Mesenchymal stem cell (in vitro differentiated cells and primary cell): ENCODE measurements around the gene ZFP1.
A peak's percentile ranks its signal among the peaks of the same experiment; 100 is the strongest.
"Not testable (repeated sequence)": the region's sequence is repeated elsewhere in the genome, so short reads cannot be mapped to it uniquely, and the experiment has no call there.

Experiments
- DNase-seq: peaks from one replicate; pipeline ENCODE4 v3.0.0-alpha.2; 2013
- H2AFZ ChIP-seq: one replicate; pipeline ENCODE4 v1.6.1; 2013; ENCODE audit warnings: low read depth, mild to moderate bottlenecking, control low read depth, inconsistent platforms, low read length, moderate library complexity
- H2AK5ac ChIP-seq: 2 replicates; pipeline ENCODE4 v1.6.1; 2013; ENCODE audit warnings: low read length, moderate library complexity, mild to moderate bottlenecking, inconsistent platforms; ENCODE audit not compliant: severe bottlenecking
- H2BK120ac ChIP-seq: one replicate; pipeline ENCODE4 v1.6.1; 2013; ENCODE audit warnings: low read depth, mild to moderate bottlenecking, inconsistent platforms, low read length, moderate library complexity
- H2BK12ac ChIP-seq, 2 experiments: one replicate each; pipeline ENCODE4 v1.6.1; 2013; ENCODE audit warnings: inconsistent platforms in 2 of 2, low read length in 2 of 2, mild to moderate bottlenecking in 2 of 2, moderate library complexity in 2 of 2, control low read depth in 1 of 2
- H2BK15ac ChIP-seq: one replicate; pipeline ENCODE4 v1.6.1; 2013; ENCODE audit warnings: mild to moderate bottlenecking, low read depth, inconsistent platforms; ENCODE audit not compliant: poor library complexity, severe bottlenecking
- H2BK5ac ChIP-seq: 2 replicates; pipeline ENCODE4 v1.6.1; 2013; ENCODE audit warnings: low read depth, mild to moderate bottlenecking, low read length, control low read depth, inconsistent platforms; ENCODE audit not compliant: poor library complexity, severe bottlenecking
- H3K14ac ChIP-seq, 2 experiments: one replicate each; pipeline ENCODE4 v1.6.1; 2013; ENCODE audit warnings: inconsistent platforms in 2 of 2, low read length in 2 of 2, control low read depth in 1 of 2, mild to moderate bottlenecking in 1 of 2, moderate library complexity in 1 of 2
- H3K18ac ChIP-seq, 2 experiments: one replicate each; pipeline ENCODE4 v1.6.1; 2013; ENCODE audit warnings: inconsistent platforms in 2 of 2, low read length in 2 of 2, control low read depth in 1 of 2, low read depth in 1 of 2, mild to moderate bottlenecking in 1 of 2
- H3K23ac ChIP-seq, 2 experiments: one replicate each; pipeline ENCODE4 v1.6.1; 2013; ENCODE audit warnings: inconsistent platforms in 2 of 2, low read length in 2 of 2, mild to moderate bottlenecking in 2 of 2, moderate library complexity in 2 of 2, control low read depth in 1 of 2
- H3K27ac ChIP-seq: 2 replicates; pipeline ENCODE4 v1.5.1; 2013; ENCODE audit warnings: mild to moderate bottlenecking, moderate library complexity, low read length, control low read depth, inconsistent platforms; ENCODE audit not compliant: poor library complexity, severe bottlenecking
- H3K27me3 ChIP-seq, 2 experiments: 2 replicates each; pipeline versions ENCODE4 v1.6.1 to v1.7.0; 2013; ENCODE audit warnings: low read length in 2 of 2, mild to moderate bottlenecking in 2 of 2, moderate library complexity in 2 of 2, control low read depth in 1 of 2, inconsistent platforms in 1 of 2; ENCODE audit not compliant: control insufficient read depth in 1 of 2, insufficient read depth in 1 of 2
- H3K36me3 ChIP-seq, 2 experiments: 2 replicates each; pipeline versions ENCODE4 v1.6.1 to v1.7.0; 2013; ENCODE audit warnings: low read length in 2 of 2, control low read depth in 1 of 2, inconsistent platforms in 1 of 2, low read depth in 1 of 2, mild to moderate bottlenecking in 1 of 2; ENCODE audit not compliant: insufficient read depth in 2 of 2, control insufficient read depth in 1 of 2
- H3K4ac ChIP-seq, 2 experiments: one replicate each; pipeline ENCODE4 v1.6.1; 2013; ENCODE audit warnings: inconsistent platforms in 2 of 2, low read length in 2 of 2, mild to moderate bottlenecking in 2 of 2, moderate library complexity in 2 of 2, control low read depth in 1 of 2, low read depth in 1 of 2
- H3K4me1 ChIP-seq: 2 replicates; pipeline ENCODE4 v1.6.1; 2013; ENCODE audit warnings: low read depth, low read length, control low read depth; ENCODE audit not compliant: control insufficient read depth, insufficient read depth
- H3K4me2 ChIP-seq: 2 replicates; pipeline ENCODE4 v1.6.1; 2013; ENCODE audit warnings: low read length, mild to moderate bottlenecking, inconsistent platforms; ENCODE audit not compliant: poor library complexity, severe bottlenecking
- H3K4me3 ChIP-seq, 2 experiments: 2 replicates each; pipeline versions ENCODE4 v1.5.1 to v1.7.0; 2013; ENCODE audit warnings: low read length in 2 of 2, mild to moderate bottlenecking in 2 of 2, control low read depth in 1 of 2, low read depth in 1 of 2; ENCODE audit not compliant: insufficient read depth in 1 of 2
- H3K79me1 ChIP-seq: replicated peaks from 2 replicates; pipeline ENCODE4 v1.6.1; 2013; ENCODE audit warnings: mild to moderate bottlenecking, control low read depth, low read length, inconsistent platforms; ENCODE audit not compliant: poor library complexity, severe bottlenecking
- H3K9ac ChIP-seq: 2 replicates; pipeline ENCODE4 v1.7.0; 2013; ENCODE audit warnings: mild to moderate bottlenecking, low read length, moderate library complexity
- H3K9me3 ChIP-seq: 2 replicates; pipeline ENCODE4 v1.7.0; 2013; ENCODE audit warnings: mild to moderate bottlenecking, low read length; ENCODE audit not compliant: control insufficient read depth
- H4K8ac ChIP-seq: one replicate; pipeline ENCODE4 v1.6.1; 2013; ENCODE audit warnings: inconsistent platforms, mild to moderate bottlenecking, low read length, moderate library complexity
- H4K91ac ChIP-seq: one replicate; pipeline ENCODE4 v1.6.1; 2013; ENCODE audit warnings: mild to moderate bottlenecking, low read length, inconsistent platforms
- WGBS: methylation state at CpG from one replicate; pipeline ENCODE4 v1.1.7; 2013; ENCODE audit warnings: mixed read lengths; 5-methylcytosine and 5-hydroxymethylcytosine counted together

Gene ZFP1

GRCh38 chr16:75211286-75211685 lies 63.0 kb downstream of the ZFP1 start:
- not testable (repeated sequence) for H2BK12ac ChIP-seq, H3K23ac ChIP-seq, H3K18ac ChIP-seq, H2BK5ac ChIP-seq, H3K79me1 ChIP-seq, H3K14ac ChIP-seq, H3K27ac ChIP-seq, H4K8ac ChIP-seq, DNase-seq, H2BK15ac ChIP-seq, H4K91ac ChIP-seq, H3K4me2 ChIP-seq, H2AFZ ChIP-seq, H2AK5ac ChIP-seq, H3K4me3 ChIP-seq, H3K36me3 ChIP-seq, H3K9me3 ChIP-seq, H3K9ac ChIP-seq, H3K4ac ChIP-seq, H2BK120ac ChIP-seq
- 78% methylated on average over 10 of the region's 10 CpGs for WGBS
- Histone ChIP-seq H3K4me1 (peaks cover 10% of the 10 kb centered on the region), H3K27me3 (peaks cover 0 to 11% of the 10 kb centered on the region in 2 experiments)

DNA sequence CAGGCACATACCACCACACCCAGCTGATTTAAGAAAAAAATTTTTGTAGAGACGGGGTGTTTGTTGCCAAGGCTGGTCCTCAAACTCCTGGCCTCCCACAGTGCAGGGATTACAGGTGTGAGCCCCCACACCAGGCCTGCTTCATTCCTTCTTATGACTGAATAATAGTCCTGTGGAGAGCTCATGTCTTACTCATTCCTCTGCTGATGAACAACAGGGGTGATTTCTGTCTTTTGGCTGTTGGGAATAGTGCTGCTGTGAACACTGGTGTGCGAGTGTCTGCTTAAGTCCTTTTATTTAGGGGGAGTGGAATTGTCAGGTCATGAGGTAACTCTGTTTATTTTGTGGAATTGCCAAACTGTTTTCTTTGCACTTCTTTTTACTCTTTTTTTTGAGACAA lies 67.8 kb downstream of the ZFP1 start:
- no peak overlapping the region for H2BK12ac ChIP-seq
- no peak overlapping the region for H2BK15ac ChIP-seq
- H3K23ac ChIP-seq = no peak overlapping the region
- no peak overlapping the region for H2AK5ac ChIP-seq
- H3K4me3 ChIP-seq = no peak overlapping the region
- H3K4me2 ChIP-seq = no peak overlapping the region
- WGBS = 75% methylated on average over 2 of the region's 2 CpGs
- no peaks in the 10 kb centered on the region for H3K36me3 ChIP-seq
- H3K9me3 ChIP-seq = no peaks in the 10 kb centered on the region
- H3K27ac ChIP-seq = peak overlapping the region; percentile 26
- peaks cover 0 to 5% of the 10 kb centered on the region in 2 experiments for H3K27me3 ChIP-seq
- DNase-seq = no peak
- no peak overlapping the region for H2AFZ ChIP-seq
- no peak overlapping the region for H4K91ac ChIP-seq
- H3K18ac ChIP-seq = no peak overlapping the region
- H3K4me1 ChIP-seq = peaks cover 4% of the 10 kb centered on the region
- no peak overlapping the region for H4K8ac ChIP-seq
- no peak overlapping the region for H3K14ac ChIP-seq
- no peak overlapping the region for H2BK5ac ChIP-seq
- no peak overlapping the region for H3K9ac ChIP-seq
- no peaks in the 10 kb centered on the region for H3K79me1 ChIP-seq
- no peak overlapping the region for H3K4ac ChIP-seq
- no peak overlapping the region for H2BK120ac ChIP-seq

- no peak overlapping the region for H3K4ac ChIP-seq
- peaks cover 4% of the 10 kb centered on the region for H3K4me1 ChIP-seq
- no peak overlapping the region for H2AK5ac ChIP-seq
- no peak overlapping the region for H4K91ac ChIP-seq
- no peak overlapping the region for H2BK5ac ChIP-seq
- DNase-seq = no peak
- H3K4me2 ChIP-seq = no peak overlapping the region
- no peak overlapping the region for H3K18ac ChIP-seq
- no peak overlapping the region for H3K9ac ChIP-seq
- H3K23ac ChIP-seq = no peak overlapping the region
- no peak overlapping the region for H2BK15ac ChIP-seq
- H3K79me1 ChIP-seq = no peaks in the 10 kb centered on the region
- H2AFZ ChIP-seq = no peak overlapping the region
- no peak overlapping the region for H3K4me3 ChIP-seq
- 90% methylated on average over 7 of the region's 7 CpGs for WGBS
- no peak overlapping the region for H2BK120ac ChIP-seq
- H3K9me3 ChIP-seq = no peaks in the 10 kb centered on the region
- peaks cover 0 to 5% of the 10 kb centered on the region in 2 experiments for H3K27me3 ChIP-seq
- no peaks in the 10 kb centered on the region for H3K36me3 ChIP-seq
- H2BK12ac ChIP-seq = no peak overlapping the region
- H4K8ac ChIP-seq = no peak overlapping the region
- no peak overlapping the region for H3K27ac ChIP-seq
- no peak overlapping the region for H3K14ac ChIP-seq
These were observed 68.3 kb downstream of the ZFP1 start for GRCh38 chr16:75216576-75216975.

- H3K4ac ChIP-seq = no peak overlapping the region
- no peak overlapping the region for H2BK12ac ChIP-seq
- H3K4me2 ChIP-seq = no peak overlapping the region
- H2BK120ac ChIP-seq = no peak overlapping the region
- H4K91ac ChIP-seq = no peak overlapping the region
- peaks cover 3% of the 10 kb centered on the region for H3K4me1 ChIP-seq
- 91% methylated on average over 11 of the region's 11 CpGs for WGBS
- DNase-seq = no peak
- H2BK5ac ChIP-seq = no peak overlapping the region
- no peaks in the 10 kb centered on the region for H3K9me3 ChIP-seq
- H4K8ac ChIP-seq = no peak overlapping the region
- no peak overlapping the region for H3K4me3 ChIP-seq
- H3K36me3 ChIP-seq = no peaks in the 10 kb centered on the region
- no peak overlapping the region for H3K27ac ChIP-seq
- H3K14ac ChIP-seq = no peak overlapping the region
- no peak overlapping the region for H2AFZ ChIP-seq
- no peak overlapping the region for H3K9ac ChIP-seq
- no peak overlapping the region for H3K18ac ChIP-seq
- H2BK15ac ChIP-seq = no peak overlapping the region
- H3K79me1 ChIP-seq = no peaks in the 10 kb centered on the region
- no peaks in the 10 kb centered on the region for H3K27me3 ChIP-seq
- no peak overlapping the region for H3K23ac ChIP-seq
- H2AK5ac ChIP-seq = peak overlapping the region; percentile 42
These were observed 69.1 kb downstream of the ZFP1 start for GRCh38 chr16:75217389-75217851.
